Body of pancreas (tissue), 4 donors: ENCODE measurements around the gene MEOX2. TPM values are rescaled to one million over a fixed set of nuclear protein-coding genes. Genes with fewer than 3 reads are reported as not detected.
A peak's percentile ranks its signal among the peaks of the same experiment; 100 is the strongest.

Experiments used
- ATAC-seq: fragments of 150-250 bp; one replicate; pipeline ENCODE4 v1.9.1; 2016
- DNase-seq, 4 donors: peaks; one replicate each; pipeline ENCODE4 v3.0.0-alpha.2; 2019
- H3K27ac ChIP-seq, 4 donors: fragments of 200-600 bp; sonication (generic); 1 replicate in 3 of 4; 2 replicates in 1 of 4; pipeline versions ENCODE4 v1.5.1 to v1.6.1; 2016 to 2019; ENCODE audit warnings: mild to moderate bottlenecking in 1 of 4, mixed read lengths in 1 of 4, moderate library complexity in 1 of 4
- H3K27me3 ChIP-seq, 2 donors: fragments of 200-600 bp; sonication (generic); one replicate each; pipeline ENCODE4 v1.6.0; 2016; ENCODE audit warnings: mild to moderate bottlenecking in 1 of 2
- H3K36me3 ChIP-seq, 2 donors: fragments of 200-600 bp; sonication (generic); replicated peaks in 1 of 2; 2 replicates each; pipeline ENCODE4 v1.5.1; 2016; ENCODE audit warnings: low read depth in 2 of 2; ENCODE audit not compliant: insufficient read depth in 1 of 2
- H3K4me1 ChIP-seq: fragments of 200-600 bp; sonication (generic); one replicate; pipeline ENCODE4 v1.6.0; 2016
- H3K4me3 ChIP-seq, 2 donors: fragments of 200-600 bp; sonication (generic); 1 replicate in 1 of 2; 2 replicates in 1 of 2; pipeline ENCODE4 v1.5.1; 2016 to 2019
- H3K9me3 ChIP-seq, 3 donors: fragments of 200-600 bp; sonication (generic); 1 replicate in 2 of 3; 2 replicates in 1 of 3; pipeline ENCODE4 v1.5.1; 2016
- POLR2A ChIP-seq, 3 donors: fragments of 450-650 bp; IDR thresholded peaks; one replicate each; pipeline ENCODE4 v1.6.1; 2016; ENCODE audit warnings: antibody characterized with exemption in 3 of 3, mild to moderate bottlenecking in 2 of 3
- WGBS, 2 donors: methylation state at CpG; one replicate each; pipeline ENCODE4 v1.1.5; 2017; 5-methylcytosine and 5-hydroxymethylcytosine counted together
- intact Hi-C: fragments of 100-400 bp; cut with DNase I; formaldehyde crosslinking; loops from one replicate; pipeline ENCODE4 v1.15.1; 2023
- total RNA-seq, 2 donors: library from RNA; depleted of rRNA; stranded (reverse); fragments of >200 nt; gene quantifications; one replicate each; pipeline ENCODE4 v1.1.0, GENCODE V29; 2016
- TF ChIP-seq, protein P1 (sequence below), 7 experiments: fragments of 450-650 bp in 4 of 7; fragments of 200-600 bp in 3 of 7; sonication (generic) in 3 of 7; IDR thresholded peaks; one replicate each; pipeline ENCODE4 v1.5.1; 2016 to 2019; ENCODE audit warnings: antibody characterized with exemption in 7 of 7

The MEOX2 gene
- total RNA-seq, 2 donors from 2014 or later: 0.66 to 8.0 TPM

DNA sequence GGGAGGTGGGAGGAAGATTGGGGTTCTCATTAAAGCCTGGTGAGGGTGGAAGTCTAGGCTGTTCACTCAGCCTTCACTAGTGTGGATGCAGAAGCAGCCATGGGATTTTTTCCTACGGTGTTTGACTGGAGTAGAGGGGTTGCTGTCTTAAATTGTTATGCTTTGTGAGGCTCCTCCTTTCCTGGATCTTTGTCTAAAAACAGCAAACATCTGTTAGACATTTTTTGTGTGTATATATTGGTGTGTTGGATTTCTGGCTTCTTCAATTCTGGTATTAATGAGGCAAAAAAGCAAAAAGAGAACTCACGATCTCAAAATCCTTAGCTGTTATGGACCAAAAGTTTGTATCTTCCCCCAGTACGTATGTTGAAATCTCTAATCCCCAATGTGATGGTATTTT lies 28.2 kb downstream of the MEOX2 start:
- Histone ChIP-seq H3K36me3 (no peaks in the 10 kb centered on the region), H3K4me3 (no peak overlapping the region), H3K4me1 (no peaks in the 10 kb centered on the region), H3K27me3 (no peaks in the 10 kb centered on the region), H3K9me3 (no peaks in the 10 kb centered on the region), H3K27ac (no peak overlapping the region)
- WGBS, 2 donors: 40 to 55% methylated on average over 3 of the region's 3 CpGs
- ATAC-seq: no peak
- no peak for DNase-seq
- intact Hi-C loops: no loop called here
- TF ChIP-seq, protein P1, sequence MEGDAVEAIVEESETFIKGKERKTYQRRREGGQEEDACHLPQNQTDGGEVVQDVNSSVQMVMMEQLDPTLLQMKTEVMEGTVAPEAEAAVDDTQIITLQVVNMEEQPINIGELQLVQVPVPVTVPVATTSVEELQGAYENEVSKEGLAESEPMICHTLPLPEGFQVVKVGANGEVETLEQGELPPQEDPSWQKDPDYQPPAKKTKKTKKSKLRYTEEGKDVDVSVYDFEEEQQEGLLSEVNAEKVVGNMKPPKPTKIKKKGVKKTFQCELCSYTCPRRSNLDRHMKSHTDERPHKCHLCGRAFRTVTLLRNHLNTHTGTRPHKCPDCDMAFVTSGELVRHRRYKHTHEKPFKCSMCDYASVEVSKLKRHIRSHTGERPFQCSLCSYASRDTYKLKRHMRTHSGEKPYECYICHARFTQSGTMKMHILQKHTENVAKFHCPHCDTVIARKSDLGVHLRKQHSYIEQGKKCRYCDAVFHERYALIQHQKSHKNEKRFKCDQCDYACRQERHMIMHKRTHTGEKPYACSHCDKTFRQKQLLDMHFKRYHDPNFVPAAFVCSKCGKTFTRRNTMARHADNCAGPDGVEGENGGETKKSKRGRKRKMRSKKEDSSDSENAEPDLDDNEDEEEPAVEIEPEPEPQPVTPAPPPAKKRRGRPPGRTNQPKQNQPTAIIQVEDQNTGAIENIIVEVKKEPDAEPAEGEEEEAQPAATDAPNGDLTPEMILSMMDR (IDR thresholded peaks at IDR 0.05): no peak
- TF ChIP-seq POLR2A (IDR thresholded peaks at IDR 0.05): no peak

DNA sequence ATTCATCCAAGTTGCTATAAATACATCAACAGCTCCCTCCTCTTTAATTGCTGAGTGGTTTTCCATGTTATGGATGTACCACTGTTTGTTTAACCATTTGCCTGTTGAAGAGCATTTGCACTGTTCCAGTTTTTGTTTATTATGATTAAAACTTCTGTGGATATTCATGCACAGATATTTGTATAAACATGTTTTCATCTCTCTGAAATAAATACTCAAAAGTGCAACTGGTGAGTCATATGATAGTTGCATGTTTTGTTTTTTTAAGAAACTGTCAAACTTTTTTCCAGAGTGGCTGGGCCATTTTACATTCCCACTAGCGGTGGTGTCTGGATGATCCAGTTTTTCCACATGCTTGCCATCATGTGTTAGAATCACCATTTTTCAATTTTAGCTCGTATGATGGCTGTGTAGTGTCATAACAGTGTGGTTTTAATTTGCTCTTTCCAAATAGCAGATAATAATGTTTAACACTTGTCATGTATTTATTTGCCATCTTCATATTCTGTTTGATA lies 33.6 kb downstream of the MEOX2 start:
- no peak overlapping the region for H3K27ac ChIP-seq
- H3K36me3 ChIP-seq: no peaks in the 10 kb centered on the region
- DNase-seq: no peak
- intact Hi-C loops: no loop called here
- H3K4me3 ChIP-seq: no peak overlapping the region
- no peak for ATAC-seq
- no peaks in the 10 kb centered on the region for H3K27me3 ChIP-seq
- WGBS, 2 donors: 27 to 28% methylated on average over 2 of the region's 2 CpGs
- TF ChIP-seq, protein P1 (IDR thresholded peaks at IDR 0.05): no peak
- no peak for TF ChIP-seq POLR2A (IDR thresholded peaks at IDR 0.05)
- no peaks in the 10 kb centered on the region for H3K4me1 ChIP-seq
- no peaks in the 10 kb centered on the region for H3K9me3 ChIP-seq

DNA sequence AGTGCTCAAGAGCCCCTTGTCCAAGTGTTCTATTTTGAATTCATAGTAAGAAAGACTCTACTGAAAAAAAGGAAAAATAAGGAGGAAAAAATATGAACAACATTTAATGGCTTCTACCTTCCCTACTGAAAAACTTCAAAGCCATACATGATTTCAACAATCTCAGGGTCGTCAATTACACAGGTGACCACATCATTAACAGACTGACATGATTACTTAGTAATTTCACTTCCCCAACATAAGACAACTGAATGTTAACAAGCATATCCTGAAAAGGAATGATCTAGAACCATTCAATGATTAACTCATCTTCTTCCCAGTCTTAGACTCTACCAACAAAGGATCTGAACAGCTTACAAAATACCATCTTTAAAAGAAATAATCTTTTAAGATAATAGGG lies 34.8 kb downstream of the MEOX2 start:
- no peak overlapping the region for H3K4me3 ChIP-seq
- no peak overlapping the region for H3K27ac ChIP-seq
- H3K9me3 ChIP-seq: no peaks in the 10 kb centered on the region
- H3K27me3 ChIP-seq: no peaks in the 10 kb centered on the region
- no peaks in the 10 kb centered on the region for H3K36me3 ChIP-seq
- DNase-seq (no peak), ATAC-seq (no peak)
- TF ChIP-seq, protein P1 (IDR thresholded peaks at IDR 0.05): no peak
- no peak for TF ChIP-seq POLR2A (IDR thresholded peaks at IDR 0.05)
- intact Hi-C loops: no loop called here
- 35 to 38% methylated on average over 1 of the region's 1 CpG for WGBS, 2 donors
- H3K4me1 ChIP-seq: no peaks in the 10 kb centered on the region

DNA sequence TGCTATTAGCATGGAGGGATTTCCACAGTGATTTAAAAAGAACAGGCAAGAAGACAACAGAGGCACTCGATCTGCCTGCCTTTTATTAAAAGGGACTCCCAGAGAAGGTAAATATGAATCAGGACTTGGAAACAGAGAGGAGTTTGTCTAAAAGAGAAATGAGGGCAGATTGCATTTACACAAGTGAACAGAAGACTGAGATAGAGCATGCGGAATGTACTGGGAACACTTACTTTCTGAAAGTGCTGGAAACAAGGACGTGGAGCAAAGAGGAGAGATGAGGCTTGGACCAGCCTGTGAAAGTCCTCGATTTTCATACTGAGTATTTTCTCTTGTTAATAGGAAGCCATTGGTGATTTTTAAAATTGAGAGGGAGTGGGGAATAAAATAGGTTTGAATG lies 35.7 kb downstream of the MEOX2 start:
- ATAC-seq (no peak), DNase-seq (no peak)
- no peaks in the 10 kb centered on the region for H3K27me3 ChIP-seq
- no peak overlapping the region for H3K4me3 ChIP-seq
- no peak for TF ChIP-seq POLR2A (IDR thresholded peaks at IDR 0.05)
- TF ChIP-seq, protein P1 (IDR thresholded peaks at IDR 0.05): no peak
- intact Hi-C loops: no loop called here
- H3K4me1 ChIP-seq: no peaks in the 10 kb centered on the region
- 28 to 29% methylated on average over 4 of the region's 4 CpGs for WGBS, 2 donors
- no peaks in the 10 kb centered on the region for H3K9me3 ChIP-seq
- H3K27ac ChIP-seq: no peak overlapping the region
- no peaks in the 10 kb centered on the region for H3K36me3 ChIP-seq

DNA sequence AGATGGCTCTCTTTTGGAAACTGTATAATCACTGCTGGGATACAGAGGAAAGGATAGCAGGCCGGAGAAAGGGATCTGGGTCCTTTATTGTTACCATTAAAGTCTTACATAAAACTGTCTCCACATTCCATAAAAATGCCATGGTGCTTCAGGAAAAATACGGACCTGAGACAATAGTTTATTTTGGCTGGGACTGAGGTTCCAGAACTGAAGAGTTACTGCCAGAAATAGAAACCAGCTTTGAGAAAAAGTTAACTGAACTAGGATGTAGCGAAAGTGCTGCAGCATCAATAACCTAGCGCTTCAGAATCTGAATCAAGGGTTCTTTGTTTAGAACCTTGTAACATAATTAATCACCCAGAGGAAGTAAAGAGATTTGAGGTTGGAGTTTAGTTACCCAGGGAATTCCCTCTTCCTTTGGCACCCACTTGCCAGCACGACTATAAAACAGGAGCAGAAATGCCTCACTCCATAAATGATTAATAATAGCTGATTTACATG lies 38.0 kb downstream of the MEOX2 start:
- peak; percentile 56 for ATAC-seq
- no peak for TF ChIP-seq POLR2A (IDR thresholded peaks at IDR 0.05)
- TF ChIP-seq, protein P1 (IDR thresholded peaks at IDR 0.05): no peak
- intact Hi-C loops: no loop called here
- H3K4me3 ChIP-seq: no peak overlapping the region
- 17 to 21% methylated on average over 5 of the region's 5 CpGs for WGBS, 2 donors
- H3K9me3 ChIP-seq: no peaks in the 10 kb centered on the region
- DNase-seq: peak in 1 of 4 donors; percentile 6
- H3K27me3 ChIP-seq: no peaks in the 10 kb centered on the region
- H3K36me3 ChIP-seq: no peaks in the 10 kb centered on the region
- peak overlapping the region in 2 of 4 donors; percentile 34 for H3K27ac ChIP-seq
- H3K4me1 ChIP-seq: no peaks in the 10 kb centered on the region
